HK-2 (cell line): ENCODE results near the gene TSGA10IP.

ENCODE experiments used
- DNase-seq: peaks from one replicate; pipeline ENCODE4 v3.0.0-alpha.2; 2018; ENCODE audit not compliant: unreplicated experiment

TSGA10IP gene

DNA sequence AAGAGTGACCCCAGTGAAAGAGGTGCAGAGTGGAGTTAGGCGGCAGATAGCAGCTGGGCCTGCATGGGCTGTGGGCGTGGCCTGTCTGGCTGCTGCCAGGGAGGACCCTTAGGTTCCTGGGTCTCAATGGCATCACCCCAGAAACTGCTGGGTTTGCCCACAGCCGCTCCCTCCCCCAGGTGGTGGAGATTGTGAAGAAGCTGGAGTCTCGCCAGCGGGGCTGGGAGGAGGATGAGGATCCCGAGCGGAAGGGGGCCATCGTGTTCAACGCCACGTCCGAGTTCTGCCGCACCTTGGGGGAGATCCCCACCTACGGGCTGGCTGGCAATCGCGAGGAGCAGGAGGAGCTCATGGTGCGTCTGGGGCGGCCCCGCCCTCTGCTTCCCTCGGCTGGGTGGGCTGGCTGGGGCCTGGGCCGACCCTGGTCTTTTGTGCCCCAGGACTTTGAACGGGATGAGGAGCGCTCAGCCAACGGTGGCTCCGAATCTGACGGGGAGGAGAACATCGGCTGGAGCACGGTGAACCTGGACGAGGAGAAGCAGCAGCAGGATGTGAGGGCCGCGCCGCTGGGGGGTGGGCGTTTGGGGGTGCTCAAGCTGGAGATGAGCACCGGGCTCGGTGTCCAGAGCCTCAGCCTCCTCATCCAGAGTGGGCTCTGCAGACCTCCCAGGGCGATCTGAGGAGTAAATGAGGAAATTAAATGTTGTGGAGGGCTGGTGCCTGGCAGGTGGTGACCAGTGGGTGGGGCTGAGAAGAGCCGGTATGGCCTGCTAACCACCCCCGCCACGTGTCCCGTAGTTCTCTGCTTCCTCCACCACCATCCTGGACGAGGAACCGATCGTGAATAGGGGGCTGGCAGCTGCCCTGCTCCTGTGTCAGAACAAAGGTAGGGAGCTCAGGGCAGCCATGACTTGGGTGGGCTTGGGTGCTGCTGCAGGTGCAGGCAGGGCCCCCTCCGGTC lies 31.2 kb downstream of the TSGA10IP start:
- no peak for DNase-seq

DNA sequence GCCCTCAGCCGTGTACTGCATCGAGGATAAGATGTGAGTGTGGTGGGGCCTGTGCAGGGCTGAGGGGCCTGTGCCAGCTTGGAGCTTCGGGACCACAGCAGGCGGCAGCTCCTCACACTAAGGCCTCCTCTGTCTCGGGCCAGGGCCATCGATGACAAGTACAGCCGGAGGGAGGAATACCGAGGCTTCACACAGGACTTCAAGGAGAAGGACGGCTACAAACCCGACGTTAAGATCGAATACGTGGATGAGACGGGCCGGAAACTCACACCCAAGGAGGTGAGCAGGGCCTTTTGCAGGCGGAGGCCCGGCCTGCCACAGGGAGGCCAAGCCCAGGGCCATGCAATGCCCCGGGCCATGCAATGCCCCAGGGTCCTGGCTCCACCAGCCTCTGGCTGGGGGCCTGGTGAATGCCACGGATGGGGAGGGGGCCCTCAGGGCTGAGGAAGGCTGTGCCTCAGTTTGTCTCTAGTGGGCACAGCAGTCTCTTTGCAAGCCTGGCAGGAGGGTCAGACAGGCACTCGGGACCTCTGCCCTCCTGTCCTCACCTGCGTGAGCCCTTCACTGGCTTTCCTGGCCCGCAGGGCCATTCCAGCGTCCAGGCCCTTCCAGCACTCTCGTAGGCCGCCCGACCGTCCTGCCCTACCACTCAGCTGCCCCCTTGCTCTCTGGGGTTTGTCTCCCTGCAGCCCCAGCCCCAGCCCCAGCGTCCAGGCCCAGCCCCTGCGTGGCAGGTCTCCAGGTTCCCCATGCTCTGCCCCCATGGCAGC lies 32.5 kb downstream of the TSGA10IP start:
- no peak for DNase-seq

DNA sequence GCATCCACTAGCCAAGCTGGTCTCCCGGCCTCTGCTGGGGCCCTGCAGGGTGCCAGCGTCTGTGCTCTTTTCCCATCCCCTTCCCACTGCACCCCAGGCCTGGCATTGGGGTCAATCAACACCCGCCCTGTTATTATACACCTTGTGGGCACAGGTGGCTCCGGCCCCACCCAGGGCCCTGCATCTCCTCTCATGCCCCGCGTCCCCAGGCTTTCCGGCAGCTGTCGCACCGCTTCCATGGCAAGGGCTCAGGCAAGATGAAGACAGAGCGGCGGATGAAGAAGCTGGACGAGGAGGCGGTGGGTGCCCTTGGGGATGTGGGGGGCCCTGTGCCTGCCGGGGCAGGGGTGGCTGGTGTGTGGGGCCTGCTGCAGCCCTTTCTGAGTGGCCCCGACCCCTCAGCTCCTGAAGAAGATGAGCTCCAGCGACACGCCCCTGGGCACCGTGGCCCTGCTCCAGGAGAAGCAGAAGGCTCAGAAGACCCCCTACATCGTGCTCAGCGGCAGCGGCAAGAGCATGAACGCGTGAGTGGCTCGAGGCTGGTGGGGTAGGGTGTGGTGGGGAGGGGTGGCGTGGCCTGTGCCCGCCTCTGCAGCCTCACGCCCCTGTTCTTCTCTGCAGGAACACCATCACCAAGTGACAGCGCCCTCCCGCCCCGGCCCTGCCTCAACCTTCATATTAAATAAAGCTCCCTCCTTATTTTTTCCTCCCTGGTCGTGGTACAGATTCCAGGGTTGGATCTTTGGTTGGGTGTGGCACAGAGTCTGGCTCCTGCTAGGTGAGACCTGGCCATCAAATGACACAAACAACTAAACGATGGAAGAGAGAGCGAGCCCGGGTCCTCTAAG lies 33.3 kb downstream of the TSGA10IP start:
- no peak for DNase-seq

DNA sequence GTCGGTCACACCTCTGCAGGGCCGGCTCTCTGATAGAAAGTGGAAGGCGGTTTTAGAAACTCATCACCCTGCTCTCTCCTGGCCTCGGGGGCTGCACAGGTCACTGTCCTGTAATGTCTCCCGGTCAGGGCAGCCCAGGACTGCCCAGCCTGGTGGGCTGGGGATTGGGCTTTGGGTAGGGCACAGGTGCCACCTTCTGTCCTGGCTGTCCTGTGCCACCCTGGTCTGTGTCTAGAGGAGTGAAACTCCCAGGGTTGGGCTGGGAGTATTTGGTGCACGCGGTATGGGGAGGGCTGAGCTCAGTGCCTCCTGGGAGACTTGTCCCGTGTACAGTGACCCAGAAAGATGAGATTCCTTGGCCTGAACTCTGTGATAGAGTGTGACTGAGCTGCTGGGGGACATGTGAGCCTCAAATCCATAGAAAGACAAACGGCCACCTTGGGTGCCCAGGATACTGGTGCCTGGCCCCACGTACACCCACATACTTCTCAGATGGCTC lies 34.0 kb downstream of the TSGA10IP start:
- no peak for DNase-seq

DNA sequence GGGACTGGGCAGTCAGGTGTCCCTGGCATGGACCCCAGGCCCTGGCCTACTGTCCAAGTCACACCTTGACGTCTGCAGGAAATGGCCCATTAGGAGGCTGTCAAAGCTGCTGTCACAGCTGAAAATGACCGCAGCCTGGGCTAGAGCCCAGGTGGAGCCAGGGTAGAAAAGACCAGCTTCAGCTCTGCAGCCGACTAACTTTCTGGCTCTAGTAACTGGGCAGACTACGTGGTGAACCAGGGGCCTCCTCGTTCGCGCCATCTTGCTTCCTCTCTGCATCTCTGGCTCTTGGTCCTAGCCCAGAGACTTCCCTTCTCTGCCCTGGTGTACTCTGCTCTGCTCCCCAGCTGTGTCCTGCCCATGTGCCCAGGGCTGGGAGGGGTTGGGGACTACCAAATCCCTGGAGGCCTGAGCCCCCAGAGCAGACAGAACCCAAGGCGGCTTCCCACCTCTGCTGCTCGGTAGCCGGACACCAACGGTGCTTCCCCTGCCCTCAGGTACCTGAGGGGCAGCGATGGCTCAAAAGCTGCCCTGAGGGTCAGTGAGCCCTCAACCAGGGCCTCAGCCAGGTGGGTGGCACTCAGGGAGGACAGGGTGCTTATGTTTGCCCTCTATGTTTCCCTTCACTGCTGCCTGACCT lies 35.9 kb downstream of the TSGA10IP start:
- DNase-seq: no peak

DNA sequence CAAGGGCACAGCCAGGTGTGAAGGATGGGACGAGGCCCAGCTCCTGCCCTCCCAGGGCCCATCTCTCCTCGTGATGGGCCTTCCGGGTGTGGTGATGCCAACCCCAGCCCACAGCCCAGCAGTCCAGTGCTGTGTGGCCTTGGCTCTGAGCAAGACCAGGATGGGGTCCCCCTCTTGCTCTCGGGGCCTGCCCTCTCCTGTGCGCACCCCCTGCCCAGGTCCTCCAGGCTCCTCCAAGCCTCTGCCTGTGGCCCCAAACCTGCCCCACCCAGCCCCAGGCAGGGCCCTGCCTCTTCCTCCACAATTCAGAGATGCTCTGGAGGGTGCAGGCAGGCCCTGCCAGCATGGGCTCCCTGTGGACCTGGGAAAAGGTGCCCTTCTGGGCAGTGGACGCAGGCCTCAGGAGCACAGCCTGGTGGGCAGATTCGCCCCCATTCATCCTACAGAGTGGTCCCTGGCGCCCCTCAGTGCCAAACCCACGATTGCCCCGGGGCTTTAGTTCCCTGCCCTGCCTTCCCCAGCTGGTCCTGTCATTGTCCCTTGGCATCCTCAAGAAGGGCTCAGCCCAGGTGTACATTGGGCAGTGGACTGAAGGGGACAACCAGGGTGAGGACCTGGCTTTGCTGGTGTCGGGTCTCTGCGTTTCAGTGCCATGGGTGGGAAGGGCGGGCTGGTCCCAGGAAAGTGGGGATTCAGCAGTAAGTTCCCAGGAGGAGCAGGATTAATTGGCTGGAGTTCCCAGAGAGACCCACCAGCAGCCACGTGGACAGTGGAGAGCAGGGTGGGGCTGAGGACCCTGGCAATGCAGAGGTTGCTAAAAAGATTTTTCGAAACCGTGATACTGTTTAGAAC lies 36.9 kb downstream of the TSGA10IP start:
- no peak for DNase-seq

DNA sequence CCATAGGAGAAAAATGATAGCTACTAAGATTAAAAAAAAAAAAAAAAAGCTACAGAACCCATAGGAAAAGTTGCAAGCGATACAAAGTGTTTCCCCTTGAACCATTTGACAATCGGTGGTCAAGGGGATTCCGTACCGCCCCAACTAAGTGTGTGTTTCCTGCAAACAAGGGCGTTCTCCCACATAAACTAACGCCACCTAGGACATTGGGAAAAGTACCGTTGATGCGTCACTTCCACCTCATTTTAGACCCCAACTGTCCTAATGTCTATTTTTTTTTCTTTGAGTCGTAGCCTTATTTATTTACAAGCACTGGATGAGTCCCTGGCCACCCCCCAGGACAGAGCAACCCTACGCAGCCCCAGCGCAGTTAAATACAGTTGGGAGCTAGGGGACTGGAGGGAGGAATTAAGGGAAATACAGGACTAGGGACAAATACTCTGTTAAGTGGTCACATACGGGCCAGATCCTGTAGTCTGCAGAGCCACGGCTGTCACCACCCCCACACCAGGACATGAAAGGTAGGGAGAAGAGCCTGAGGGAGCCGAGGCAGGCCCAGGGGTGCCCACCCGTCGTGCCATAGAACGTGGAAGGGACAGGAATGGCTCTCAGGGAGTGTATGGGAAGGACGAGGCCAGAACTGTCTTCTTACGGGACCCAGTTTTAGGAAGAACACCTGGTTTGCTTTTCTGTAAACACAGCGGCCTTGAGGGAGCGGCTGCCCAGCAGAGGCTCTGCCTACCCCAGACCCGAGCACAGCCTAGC lies 37.7 kb downstream of the TSGA10IP start:
- DNase-seq: no peak

DNA sequence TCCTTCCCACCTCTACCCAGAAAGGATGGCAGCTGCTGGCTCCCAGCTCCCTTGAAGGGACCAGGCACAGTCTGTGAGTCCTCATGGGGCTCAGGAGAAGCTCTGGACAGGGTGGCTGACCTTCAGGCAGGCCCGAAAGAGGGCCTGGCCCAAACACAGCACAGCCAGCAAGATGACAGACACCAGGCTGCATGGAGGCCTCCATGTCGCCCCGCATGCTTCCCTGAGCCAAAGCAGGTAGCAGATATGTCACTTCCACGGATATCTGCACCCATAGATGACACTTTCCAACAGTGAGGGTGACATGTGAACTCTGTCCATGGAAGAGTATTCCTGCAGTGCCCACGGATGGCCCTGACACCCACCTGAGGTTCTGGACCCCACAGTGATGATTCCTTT lies 38.3 kb downstream of the TSGA10IP start:
- DNase-seq: no peak

DNA sequence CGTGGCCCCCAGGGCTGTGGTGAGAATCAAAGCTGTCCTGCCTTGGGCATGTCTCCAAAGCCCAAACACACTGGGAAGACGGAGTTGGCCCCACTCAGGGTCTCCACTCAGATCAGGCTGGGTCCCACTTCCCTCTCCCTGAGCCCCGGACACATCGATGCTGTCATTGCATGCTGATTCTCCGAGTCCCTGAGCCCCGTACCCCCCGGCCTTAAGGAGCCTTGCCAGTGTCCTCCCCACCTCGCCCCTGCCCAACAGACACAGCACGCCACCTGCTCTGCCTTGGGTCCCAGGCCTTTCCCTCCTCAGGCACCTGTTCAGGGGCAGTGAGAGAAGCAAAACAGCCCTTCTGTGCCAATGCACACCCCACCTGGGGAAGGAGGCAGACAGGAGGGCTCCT lies 42.1 kb downstream of the TSGA10IP start:
- DNase-seq: no peak

DNA sequence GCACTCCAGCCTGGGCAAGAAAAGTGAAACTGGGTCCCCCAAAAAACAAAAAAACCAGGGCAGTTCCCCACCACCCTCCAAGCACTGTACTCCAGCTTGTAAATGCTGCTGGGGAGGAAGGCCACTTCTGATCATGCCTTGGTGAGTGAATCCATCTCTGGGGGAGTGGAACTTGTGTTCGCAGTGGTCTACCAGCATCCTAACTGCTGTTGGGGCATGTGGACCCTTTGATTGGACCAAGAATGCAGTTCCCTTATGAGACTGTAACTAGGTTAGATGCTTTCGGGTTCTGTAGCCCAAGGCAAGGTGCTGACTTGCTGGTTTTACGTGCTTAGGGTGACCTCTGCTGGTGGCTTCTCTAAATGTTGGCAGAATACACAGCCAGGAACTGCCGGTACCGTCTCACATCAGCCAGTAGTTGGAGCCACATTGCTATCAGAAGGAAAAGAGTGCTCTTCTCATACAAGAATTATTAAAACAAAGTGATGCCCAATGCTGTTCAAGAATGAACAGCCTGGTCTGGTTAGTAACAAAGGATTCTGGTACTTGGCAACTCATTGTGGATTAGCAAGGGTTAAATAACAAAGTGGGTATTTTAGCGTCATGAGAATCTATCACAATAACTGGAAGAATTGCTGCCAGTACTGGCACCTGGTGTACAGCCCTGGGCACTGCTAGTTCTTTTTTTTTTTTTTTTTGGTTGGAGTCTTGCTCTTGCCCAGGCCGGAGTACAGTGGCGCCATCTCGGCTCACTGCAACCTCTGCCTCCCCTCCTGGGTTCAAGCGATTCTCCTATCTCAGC lies 43.7 kb downstream of the TSGA10IP start:
- peak; percentile 82 for DNase-seq

DNA sequence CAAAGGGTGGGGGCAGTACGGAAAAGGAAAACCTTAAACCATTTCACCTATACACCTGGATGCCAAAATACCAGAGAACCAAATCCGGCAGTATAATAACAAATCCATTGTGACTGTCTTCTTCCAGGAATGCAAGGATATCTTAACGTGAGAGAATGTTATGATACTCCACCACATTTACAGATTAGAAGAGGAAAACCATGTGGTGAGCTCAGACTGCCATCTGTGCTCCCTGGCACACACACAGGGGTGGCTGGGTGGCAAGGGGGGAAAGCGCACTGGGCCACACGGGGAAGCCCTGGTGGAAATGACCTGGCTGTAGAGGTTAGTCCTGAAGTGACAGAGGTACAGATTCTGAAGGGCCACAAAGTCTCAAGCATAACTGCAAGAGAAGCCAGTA lies 46.8 kb downstream of the TSGA10IP start:
- no peak for DNase-seq

DNA sequence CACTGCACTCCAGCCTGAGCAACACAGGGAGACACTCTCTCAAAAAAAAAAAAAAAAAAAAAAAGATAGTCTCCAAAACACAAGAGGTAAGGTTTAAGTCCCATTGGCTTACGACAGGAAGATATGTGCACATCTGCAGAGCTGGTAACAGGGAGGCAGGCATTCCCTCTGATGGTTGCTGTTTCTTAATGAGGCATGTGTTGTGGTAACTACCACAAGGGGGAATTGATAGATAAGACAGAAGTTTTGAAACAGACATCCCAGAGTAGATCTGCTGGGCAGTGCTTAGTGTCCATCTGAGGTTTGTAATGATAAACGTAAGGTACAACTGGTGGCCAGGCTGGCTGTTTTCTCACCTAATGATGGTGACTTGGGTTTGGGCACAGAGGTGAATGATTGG lies 52.0 kb downstream of the TSGA10IP start:
- no peak for DNase-seq

DNA sequence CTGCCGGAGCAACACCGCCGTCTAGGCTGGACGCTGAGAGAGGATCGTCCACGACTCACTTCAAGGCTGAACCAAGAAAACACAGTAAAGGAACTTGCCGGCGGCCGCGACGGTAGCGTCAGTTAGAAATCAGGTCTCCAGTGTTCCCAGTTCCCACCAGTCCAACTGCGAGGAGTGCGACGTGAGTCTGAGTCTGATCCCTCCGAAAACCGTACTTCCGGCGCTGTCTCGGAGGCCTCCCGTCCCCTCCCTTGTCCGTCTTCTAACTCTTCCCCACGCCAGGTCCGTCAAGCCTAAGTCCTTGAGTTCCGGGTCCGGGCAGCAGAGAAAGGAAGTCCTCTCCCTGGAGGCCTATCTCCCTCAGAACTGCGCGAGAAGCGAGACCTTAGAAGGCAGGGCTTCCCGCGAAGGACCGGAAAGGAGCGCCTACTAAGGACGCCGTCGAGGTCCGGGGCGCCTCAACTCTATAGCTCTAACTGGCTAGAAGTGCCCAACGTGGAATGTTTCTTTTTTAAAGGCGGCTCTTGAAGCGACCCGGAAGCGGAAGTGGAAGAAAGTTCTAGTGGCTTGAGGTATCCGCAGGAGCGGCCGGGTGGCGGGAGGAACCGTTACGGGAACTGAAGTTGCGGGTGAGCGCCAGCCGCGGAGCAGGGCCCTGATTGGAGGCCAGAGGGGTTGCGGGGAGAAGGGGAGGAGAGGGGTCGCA lies 56.8 kb downstream of the TSGA10IP start, which contains the start of the genes BANF1 and EIF1AD:
BANF1 (plus strand) TSS at position 562 of the 706 bp plus-strand sequence. CDS start 748 bp downstream, outside the sequence.
EIF1AD (minus strand) TSS at position 216 of the 706 bp plus-strand sequence. CDS start 1,768 bp downstream, outside the sequence.
- peak; percentile 89 for DNase-seq

DNA sequence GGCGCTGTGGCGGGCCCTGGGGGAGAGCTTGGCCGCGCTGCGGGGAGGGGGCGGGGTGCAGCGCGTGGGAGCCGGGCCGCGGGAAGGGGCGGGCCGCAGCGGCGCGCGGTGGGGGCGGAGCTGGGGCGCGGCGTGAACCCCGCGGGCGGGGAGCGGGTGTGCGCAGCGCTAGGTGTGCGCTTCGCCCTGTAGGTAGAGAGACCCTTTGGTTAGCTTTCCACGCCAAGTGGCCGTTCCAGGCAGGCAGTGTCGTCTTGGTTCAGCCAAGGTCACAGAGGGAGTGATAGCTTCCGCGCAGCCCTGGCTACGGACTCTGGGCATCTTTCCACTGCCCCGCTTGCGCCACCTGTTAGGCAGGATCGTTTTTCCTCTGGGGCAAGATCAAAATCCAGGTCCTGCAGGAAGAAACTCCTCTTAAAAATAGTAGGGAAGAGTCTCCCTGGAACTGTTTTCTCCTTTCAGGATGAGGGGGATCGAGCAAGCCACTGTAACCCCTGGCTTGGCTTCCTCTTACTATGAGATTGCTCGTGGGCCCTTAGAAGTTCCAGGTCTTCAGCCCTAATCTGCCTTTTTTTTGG lies 57.5 kb downstream of the TSGA10IP start:
- DNase-seq: no peak

DNA sequence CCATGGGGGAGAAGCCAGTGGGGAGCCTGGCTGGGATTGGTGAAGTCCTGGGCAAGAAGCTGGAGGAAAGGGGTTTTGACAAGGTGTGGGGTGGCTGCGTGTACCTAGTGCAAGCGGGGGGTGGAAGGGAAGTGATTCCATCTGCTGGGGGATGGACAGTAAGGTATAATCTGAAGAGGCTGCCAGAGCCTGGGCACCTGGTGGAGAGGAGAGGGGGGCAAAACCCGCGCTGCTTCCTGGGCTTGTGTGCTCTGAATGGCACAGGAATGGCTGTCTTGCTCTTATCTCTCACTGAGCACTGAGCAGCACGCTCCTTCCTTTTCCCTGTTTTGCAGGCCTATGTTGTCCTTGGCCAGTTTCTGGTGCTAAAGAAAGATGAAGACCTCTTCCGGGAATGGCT lies 58.0 kb downstream of the TSGA10IP start:
- DNase-seq: no peak

DNA sequence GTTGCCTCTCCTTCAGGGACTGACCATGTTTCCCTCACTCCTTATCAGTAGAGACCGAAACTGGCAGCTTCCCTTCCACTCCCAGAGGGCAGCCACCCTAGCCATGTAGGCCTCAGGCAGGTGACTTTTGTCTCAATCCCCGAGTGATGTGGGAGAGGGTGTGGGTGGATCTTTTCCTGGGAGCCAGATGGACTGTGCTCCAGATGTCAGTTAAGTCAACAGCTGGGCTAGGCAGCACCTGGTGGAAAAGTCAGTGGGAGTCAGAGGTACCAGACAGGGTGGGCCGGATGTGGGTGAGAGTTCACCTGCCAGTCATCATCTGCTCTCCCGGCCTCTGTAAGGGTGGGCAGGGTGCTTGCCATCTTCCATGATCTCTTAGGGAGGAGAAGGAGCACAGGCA lies 58.9 kb downstream of the TSGA10IP start:
- no peak for DNase-seq

DNA sequence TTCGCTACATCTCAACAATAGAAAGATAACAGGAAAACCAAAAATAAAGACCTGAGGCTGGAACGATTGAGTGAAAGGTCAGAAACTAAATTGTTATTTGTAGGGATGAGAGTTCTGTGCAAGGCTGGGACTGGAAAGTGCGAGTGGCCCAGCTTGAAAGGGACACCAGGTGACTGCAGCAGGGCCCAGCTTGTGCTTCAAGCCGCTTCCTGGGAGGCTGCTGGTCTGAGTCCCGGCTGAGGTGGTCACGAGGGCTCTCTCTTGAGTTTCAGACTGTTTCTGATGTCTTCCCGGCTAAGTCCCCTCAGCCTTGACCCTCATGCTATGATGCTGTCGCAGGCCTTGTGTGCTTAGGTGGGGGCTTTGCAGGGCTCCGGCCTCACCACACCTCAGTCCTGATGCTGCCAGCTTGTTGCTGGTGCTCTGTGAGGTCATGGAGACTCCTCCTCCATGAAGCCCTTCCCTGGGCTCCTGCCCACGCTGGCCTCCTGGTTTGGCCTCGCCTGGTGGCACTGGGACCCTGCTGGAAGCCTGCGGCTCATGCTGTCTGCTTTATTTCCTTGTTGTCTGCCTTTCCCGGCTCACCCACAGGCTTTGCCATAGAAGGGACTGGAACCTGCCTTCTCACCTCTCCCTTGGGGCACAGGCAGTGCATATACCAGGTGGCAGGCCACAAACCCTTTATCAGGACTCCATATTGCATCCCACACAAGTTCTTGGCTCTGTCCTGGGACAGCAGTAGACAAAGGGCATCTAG lies 61.0 kb downstream of the TSGA10IP start:
- DNase-seq: no peak
